Keratinocyte (primary cell): Measurements from ENCODE around the gene MIF.

Experiments used
- EZH2 ChIP-seq: IDR thresholded peaks from one replicate; pipeline ENCODE4 v1.6.1; 2012; ENCODE audit warnings: inconsistent platforms, mild to moderate bottlenecking, low read length, moderate library complexity
- TF ChIP-seq, protein P1 (sequence below), 3 experiments: IDR thresholded peaks in 1 of 3; conservative IDR thresholded peaks in 1 of 3; optimal IDR thresholded peaks in 1 of 3; 2 replicates in 2 of 3; 3 replicates in 1 of 3; pipeline versions ENCODE3 to v1.5.1; 2011; ENCODE audit warnings: low read length in 3 of 3, mild to moderate bottlenecking in 3 of 3, moderate library complexity in 2 of 3, control low read depth in 1 of 3, inconsistent platforms in 1 of 3; ENCODE audit not compliant: insufficient read depth in 2 of 3; ENCODE audit errors: extremely low read depth in 1 of 3

DNA sequence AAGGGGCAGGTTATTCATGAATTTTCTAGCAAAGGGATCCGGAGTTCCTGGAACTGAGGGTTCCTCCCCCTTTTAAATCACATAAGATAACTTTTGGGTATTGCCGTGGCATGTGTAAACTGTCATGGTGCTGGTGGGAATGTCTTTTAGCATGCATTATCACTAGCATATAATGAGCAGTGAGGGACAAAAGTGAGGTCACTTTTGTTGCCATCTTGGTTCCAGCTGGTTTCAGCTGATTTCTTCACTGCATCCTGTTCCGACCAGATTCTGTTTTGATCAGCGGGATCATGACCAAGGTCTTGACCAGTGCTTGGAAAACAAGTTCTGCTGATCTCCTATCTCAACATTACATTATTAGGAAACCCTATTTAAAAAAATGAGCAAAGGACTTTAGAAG, 7.4 kb downstream of the MIF start:
- TF ChIP-seq, protein P1, sequence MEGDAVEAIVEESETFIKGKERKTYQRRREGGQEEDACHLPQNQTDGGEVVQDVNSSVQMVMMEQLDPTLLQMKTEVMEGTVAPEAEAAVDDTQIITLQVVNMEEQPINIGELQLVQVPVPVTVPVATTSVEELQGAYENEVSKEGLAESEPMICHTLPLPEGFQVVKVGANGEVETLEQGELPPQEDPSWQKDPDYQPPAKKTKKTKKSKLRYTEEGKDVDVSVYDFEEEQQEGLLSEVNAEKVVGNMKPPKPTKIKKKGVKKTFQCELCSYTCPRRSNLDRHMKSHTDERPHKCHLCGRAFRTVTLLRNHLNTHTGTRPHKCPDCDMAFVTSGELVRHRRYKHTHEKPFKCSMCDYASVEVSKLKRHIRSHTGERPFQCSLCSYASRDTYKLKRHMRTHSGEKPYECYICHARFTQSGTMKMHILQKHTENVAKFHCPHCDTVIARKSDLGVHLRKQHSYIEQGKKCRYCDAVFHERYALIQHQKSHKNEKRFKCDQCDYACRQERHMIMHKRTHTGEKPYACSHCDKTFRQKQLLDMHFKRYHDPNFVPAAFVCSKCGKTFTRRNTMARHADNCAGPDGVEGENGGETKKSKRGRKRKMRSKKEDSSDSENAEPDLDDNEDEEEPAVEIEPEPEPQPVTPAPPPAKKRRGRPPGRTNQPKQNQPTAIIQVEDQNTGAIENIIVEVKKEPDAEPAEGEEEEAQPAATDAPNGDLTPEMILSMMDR (optimal IDR thresholded peaks at IDR 0.05 in 1 of 3, IDR thresholded peaks at IDR 0.05 in 1 of 3, conservative IDR thresholded peaks at IDR 0.05 in 1 of 3; ENCODE audit: extremely low read depth in 1 of 3, insufficient read depth in 2 of 3, low read length in 3 of 3): no peak
- no peak for TF ChIP-seq EZH2
